Activated naive CD4-positive, alpha-beta T cell treated with anti-CD3 and anti-CD28 coated beads, Interleukin-2, amount 10 ng/mL, durations not matched to agents 7 days and 5 days (primary cell): ENCODE results near the gene UMOD.
"Not testable (repeated sequence)": the region's sequence is repeated elsewhere in the genome, so short reads cannot be mapped to it uniquely, and the experiment has no call there.

Source experiments
- CTCF ChIA-PET: fragments of 350-600 bp; sonication (Branson Sonifier 250); formaldehyde crosslinking; loops from one replicate; lab custom pipeline; 2021; ENCODE audit warnings: antibody characterized with exemption; lab: Charles Lee
- DNase-seq: peaks from one replicate; pipeline ENCODE4 v3.0.0-alpha.2; 2020
- H3K27ac Mint-ChIP-seq: one replicate; pipeline ENCODE4 v1.8.0; 2021; ENCODE audit warnings: mild to moderate bottlenecking, moderate library complexity, mixed read lengths
- H3K27me3 Mint-ChIP-seq: one replicate; pipeline ENCODE4 v1.8.0; 2021; ENCODE audit warnings: mild to moderate bottlenecking, mixed read lengths
- H3K36me3 Mint-ChIP-seq: one replicate; pipeline ENCODE4 v1.8.0; 2021; ENCODE audit warnings: mixed read lengths
- H3K4me1 Mint-ChIP-seq: one replicate; pipeline ENCODE4 v1.8.0; 2021; ENCODE audit warnings: mixed read lengths
- H3K4me3 Mint-ChIP-seq: one replicate; pipeline ENCODE4 v1.8.0; 2021; ENCODE audit warnings: mild to moderate bottlenecking, moderate library complexity, mixed read lengths
- H3K9me3 Mint-ChIP-seq: one replicate; pipeline ENCODE4 v1.8.0; 2021; ENCODE audit warnings: mixed read lengths

Gene UMOD

DNA sequence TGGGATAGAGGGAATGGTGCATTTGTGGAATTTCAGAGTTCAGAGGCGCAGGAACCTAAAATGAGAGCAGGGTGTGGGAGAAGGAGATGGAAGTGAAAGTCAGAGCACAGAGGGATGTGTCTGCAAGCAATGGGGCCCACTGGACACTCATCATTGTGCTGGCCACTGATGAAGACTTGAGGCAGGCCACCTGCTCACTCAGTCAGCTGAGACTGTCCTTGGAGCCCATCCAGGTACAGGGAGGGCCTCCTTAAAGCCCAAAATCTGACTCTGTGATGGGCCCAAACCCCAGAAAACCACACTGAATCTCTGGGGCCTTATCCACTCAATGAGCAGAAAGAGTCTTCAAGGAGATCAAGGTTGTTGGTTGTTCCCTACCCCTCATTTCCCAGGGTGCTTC, 30.8 kb downstream of the UMOD start:
- CTCF ChIA-PET, result no interaction called here
- no peaks in the 10 kb centered on the region for H3K36me3 Mint-ChIP-seq
- no peak overlapping the region for H3K4me3 Mint-ChIP-seq
- no peaks in the 10 kb centered on the region for H3K27me3 Mint-ChIP-seq
- no peaks in the 10 kb centered on the region for H3K4me1 Mint-ChIP-seq
- no peaks in the 10 kb centered on the region for H3K9me3 Mint-ChIP-seq
- H3K27ac Mint-ChIP-seq, result no peak overlapping the region
- DNase-seq, result no peak

DNA sequence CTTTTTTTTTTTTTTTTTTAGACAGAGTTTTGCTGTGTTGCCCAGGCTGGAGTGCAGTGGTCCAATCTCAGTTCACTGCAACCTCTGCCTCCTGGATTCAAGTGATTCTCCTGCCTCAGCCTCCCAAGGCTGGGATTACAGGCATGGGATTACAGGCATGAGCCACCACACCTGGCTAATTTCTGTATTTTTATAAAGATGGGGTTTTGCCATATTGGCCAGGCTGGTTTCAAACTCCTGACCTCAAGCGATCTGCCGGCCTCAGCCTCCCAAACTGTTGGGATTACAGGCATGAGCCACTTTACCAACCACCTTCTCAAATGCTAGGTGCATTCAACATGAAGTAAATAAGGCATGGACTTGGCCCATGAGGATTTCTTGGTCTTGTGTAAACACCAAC, 31.5 kb downstream of the UMOD start:
- H3K27me3 Mint-ChIP-seq, H3K27ac Mint-ChIP-seq, H3K4me1 Mint-ChIP-seq, H3K36me3 Mint-ChIP-seq, DNase-seq, H3K4me3 Mint-ChIP-seq, CTCF ChIA-PET, H3K9me3 Mint-ChIP-seq: not testable (repeated sequence)

DNA sequence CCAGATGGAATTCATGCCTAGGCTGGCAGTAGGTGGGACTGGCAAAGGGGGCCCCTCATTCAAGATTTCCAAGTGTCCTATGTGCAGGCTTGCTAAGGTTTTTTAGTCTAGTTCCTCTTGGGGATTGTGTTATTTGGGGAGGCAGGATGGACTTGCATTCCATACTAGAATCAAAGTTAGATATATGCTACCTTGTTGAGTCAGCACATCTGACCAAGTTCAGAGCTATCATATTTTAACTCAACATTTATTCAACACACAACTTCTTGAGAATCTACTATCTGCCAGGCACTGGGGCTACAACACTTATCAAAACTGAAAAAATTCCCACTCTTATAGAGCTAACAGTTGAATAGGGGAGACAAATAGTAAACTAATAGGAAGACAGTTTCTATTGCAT, 31.9 kb downstream of the UMOD start:
- Mint-ChIP-seq H3K4me3 (no peak overlapping the region), H3K27me3 (no peaks in the 10 kb centered on the region), H3K4me1 (no peaks in the 10 kb centered on the region), H3K27ac (no peak overlapping the region), H3K36me3 (no peaks in the 10 kb centered on the region), H3K9me3 (no peaks in the 10 kb centered on the region)
- CTCF ChIA-PET, result no interaction called here
- DNase-seq, result no peak

DNA sequence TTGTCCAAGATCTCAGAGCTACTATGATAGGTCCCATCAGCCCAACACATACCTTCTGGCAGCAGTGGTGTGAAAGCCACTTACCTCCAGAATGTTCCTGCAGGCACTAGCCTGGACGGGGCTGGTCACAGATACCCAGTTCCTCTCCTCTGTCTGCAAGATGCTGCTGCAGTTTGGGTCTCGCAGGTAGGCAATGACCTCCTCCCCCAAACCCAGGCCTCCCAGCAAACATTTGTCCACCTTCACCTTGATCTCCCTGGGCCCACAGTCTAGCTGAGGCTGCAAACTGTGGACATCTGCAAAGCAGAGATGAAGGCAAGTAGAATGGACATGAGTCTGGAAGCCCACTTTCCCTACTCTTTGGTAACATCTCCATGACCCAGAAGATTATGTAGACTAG, 32.3 kb downstream of the UMOD start:
- H3K36me3 Mint-ChIP-seq, result no peaks in the 10 kb centered on the region
- no peak overlapping the region for H3K4me3 Mint-ChIP-seq
- H3K4me1 Mint-ChIP-seq, result no peaks in the 10 kb centered on the region
- H3K27me3 Mint-ChIP-seq, result no peaks in the 10 kb centered on the region
- CTCF ChIA-PET, result interaction anchor here (0.8 kb wide), 1 partner anchor 64 kb away, joined by 3 read pairs; no protein-coding TSS in a partner anchor
- H3K27ac Mint-ChIP-seq, result no peak overlapping the region
- DNase-seq, result no peak
- H3K9me3 Mint-ChIP-seq, result no peaks in the 10 kb centered on the region

DNA sequence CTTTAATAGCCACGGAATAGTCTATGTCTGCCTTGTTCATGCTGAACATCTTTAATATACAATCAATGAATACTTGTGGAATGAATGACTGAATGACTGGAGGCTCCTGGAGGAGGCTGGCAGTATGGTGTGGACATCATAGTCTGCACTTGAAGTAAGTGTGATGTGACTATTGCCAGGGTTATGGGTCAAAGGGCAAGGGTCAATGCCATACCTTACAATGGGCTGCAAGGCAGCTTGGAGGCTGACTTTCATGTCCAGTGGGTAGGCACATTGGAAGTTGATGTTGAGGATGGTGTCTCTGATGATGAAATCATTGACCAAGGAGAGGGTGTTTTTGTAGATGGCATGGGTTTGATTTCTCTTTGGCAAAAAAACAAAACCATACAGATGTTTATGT, 33.1 kb downstream of the UMOD start:
- H3K27ac Mint-ChIP-seq, result no peak overlapping the region
- H3K9me3 Mint-ChIP-seq, result no peaks in the 10 kb centered on the region
- CTCF ChIA-PET, result interaction anchor here (0.8 to 1.4 kb wide), 2 partner anchors 18 to 65 kb away, joined by 3 read pairs; no protein-coding TSS in a partner anchor
- no peaks in the 10 kb centered on the region for H3K4me1 Mint-ChIP-seq
- H3K36me3 Mint-ChIP-seq, result no peaks in the 10 kb centered on the region
- H3K27me3 Mint-ChIP-seq, result no peaks in the 10 kb centered on the region
- no peak overlapping the region for H3K4me3 Mint-ChIP-seq
- DNase-seq, result no peak

DNA sequence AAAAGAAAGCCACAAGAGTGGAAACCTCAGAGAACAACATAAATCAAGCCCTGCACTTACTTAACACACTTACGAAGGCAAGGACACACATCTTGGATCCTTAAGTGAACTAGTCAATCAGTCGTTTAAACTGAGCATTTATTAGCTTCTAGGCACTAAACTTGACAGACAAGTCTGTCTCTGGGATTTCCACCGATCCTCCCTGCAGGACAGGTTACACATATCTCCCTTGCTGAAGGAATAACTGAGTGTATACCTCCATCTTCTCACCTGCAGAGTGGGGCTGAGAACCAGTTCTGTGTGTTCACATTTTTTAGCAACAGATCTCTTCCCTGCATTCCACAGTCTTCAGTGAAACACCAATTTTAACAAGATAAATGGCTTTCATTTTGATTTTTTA, 34.1 kb downstream of the UMOD start:
- Mint-ChIP-seq H3K4me1 (no peaks in the 10 kb centered on the region), H3K36me3 (no peaks in the 10 kb centered on the region), H3K27me3 (no peaks in the 10 kb centered on the region), H3K27ac (no peak overlapping the region), H3K4me3 (no peak overlapping the region), H3K9me3 (no peaks in the 10 kb centered on the region)
- DNase-seq, result no peak
- CTCF ChIA-PET, result interaction anchor here (1.4 kb wide), 1 partner anchor 17 kb away, joined by 3 read pairs; no protein-coding TSS in a partner anchor

DNA sequence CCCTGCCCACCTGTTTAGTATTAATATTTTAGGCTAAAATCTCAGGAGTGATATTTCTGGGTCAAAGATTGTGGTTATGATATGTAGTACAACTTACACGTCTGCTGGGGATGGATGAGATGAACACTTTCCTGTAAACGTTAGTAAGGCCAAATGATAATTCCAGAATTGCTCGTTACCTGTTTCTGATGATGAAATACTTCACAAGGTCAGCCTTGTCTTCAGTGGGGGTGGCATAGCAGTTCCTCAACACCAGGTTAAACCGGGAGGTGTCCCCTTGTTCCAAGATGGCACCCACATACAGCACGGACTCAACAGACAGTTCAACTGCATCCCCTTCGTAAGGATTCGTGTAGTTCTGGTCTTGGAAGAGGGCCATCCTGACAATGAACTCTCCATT, 34.5 kb downstream of the UMOD start:
- DNase-seq, result no peak
- H3K27me3 Mint-ChIP-seq, result no peaks in the 10 kb centered on the region
- H3K27ac Mint-ChIP-seq, result no peak overlapping the region
- H3K9me3 Mint-ChIP-seq, result no peaks in the 10 kb centered on the region
- H3K4me3 Mint-ChIP-seq, result no peak overlapping the region
- CTCF ChIA-PET, result no interaction called here
- H3K4me1 Mint-ChIP-seq, result no peaks in the 10 kb centered on the region
- no peaks in the 10 kb centered on the region for H3K36me3 Mint-ChIP-seq

DNA sequence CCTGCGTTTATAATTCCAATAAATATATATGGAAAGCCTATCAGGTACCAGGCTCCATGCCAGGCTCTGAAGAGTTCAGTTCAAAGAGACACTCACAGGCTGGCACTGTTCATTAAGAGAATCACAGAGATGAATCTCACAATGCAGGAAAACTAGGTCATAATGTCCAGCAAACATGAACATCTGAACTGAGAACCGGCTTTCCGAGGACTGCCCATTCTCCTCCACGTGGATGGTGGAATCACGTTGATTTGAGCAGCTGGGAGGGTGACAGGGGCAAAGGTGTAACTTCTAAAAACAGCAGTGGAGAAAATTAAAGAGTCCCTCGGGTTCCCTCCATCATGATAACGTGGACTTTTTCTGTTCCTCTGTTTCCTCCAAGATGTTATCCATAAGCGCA, 35.4 kb downstream of the UMOD start:
- no peak overlapping the region for H3K4me3 Mint-ChIP-seq
- no peaks in the 10 kb centered on the region for H3K27me3 Mint-ChIP-seq
- CTCF ChIA-PET, result no interaction called here
- no peak for DNase-seq
- H3K4me1 Mint-ChIP-seq, result no peaks in the 10 kb centered on the region
- no peaks in the 10 kb centered on the region for H3K9me3 Mint-ChIP-seq
- no peaks in the 10 kb centered on the region for H3K36me3 Mint-ChIP-seq
- H3K27ac Mint-ChIP-seq, result no peak overlapping the region

DNA sequence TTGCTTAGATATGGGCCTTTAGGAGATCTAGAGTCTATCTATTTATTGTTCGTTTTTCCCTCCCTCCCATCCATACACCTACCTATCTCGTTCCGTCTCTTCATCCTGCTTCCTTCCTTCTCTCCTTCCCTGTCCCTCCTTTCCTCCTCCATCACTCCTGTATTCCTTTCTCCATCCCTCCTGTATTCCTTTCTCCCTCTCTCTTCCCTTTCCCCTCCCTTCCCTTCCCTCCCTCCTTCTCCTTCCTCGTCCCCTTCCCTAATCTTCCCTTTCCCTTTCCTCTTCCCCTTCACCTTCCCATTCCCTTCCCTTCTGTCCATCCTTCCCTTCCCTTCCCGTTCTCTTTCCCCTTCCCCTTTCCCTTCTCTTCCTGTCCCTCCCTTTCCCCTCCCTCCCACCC, 35.8 kb downstream of the UMOD start:
- no peak overlapping the region for H3K27ac Mint-ChIP-seq
- no peak overlapping the region for H3K4me3 Mint-ChIP-seq
- no peaks in the 10 kb centered on the region for H3K36me3 Mint-ChIP-seq
- DNase-seq, result no peak
- H3K27me3 Mint-ChIP-seq, result no peaks in the 10 kb centered on the region
- H3K4me1 Mint-ChIP-seq, result no peaks in the 10 kb centered on the region
- H3K9me3 Mint-ChIP-seq, result no peaks in the 10 kb centered on the region
- CTCF ChIA-PET, result no interaction called here

DNA sequence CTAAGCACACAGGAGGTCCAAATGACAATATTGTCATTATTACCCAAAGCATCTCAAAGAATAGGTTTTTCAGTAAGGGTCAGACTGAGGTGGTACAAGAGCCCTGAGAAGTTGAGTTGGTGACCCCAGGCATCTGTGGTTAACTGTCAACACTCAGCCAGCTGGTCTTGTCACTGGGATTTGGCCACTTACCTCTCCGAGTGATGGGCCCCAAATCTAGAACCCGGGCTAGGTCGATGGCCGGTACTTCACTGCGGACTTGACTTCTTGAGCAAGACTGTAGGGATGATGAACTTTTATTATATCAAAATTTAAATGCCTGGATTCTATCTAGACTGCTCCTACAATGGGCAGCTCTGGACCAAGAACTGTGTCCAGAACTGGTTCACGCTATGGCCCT, 36.8 kb downstream of the UMOD start:
- H3K4me3 Mint-ChIP-seq, result no peak overlapping the region

DNA sequence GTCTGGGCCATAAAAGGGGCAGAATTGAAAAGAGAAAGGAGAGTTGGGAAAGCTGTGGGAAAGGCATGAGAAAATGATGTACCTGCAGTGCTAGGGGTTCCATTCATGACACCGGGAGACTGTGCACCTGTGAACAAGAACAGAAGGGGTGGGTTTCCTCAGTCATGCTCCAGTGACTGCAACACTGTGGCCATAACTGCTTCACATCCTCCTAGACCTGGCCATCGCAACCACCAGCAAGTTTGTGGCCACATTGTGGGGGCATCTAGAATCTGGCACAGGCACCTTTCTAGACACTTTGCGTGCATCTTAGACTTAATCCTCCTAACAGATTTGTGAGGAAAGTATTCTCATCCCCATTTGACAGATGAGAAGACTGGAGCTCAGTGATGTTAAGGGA, 37.9 kb downstream of the UMOD start:
- no peaks in the 10 kb centered on the region for H3K36me3 Mint-ChIP-seq
- H3K4me3 Mint-ChIP-seq, result no peak overlapping the region
- H3K27me3 Mint-ChIP-seq, result no peaks in the 10 kb centered on the region
- no peaks in the 10 kb centered on the region for H3K4me1 Mint-ChIP-seq
- CTCF ChIA-PET, result interaction anchor here (0.6 kb wide), 1 partner anchor 14 kb away, joined by 4 read pairs; no protein-coding TSS in a partner anchor
- no peak for DNase-seq
- no peaks in the 10 kb centered on the region for H3K9me3 Mint-ChIP-seq
- peak overlapping the region; percentile 3 for H3K27ac Mint-ChIP-seq

More for the DNA sequence above, 36.8 kb downstream of the UMOD start:
- no peaks in the 10 kb centered on the region for H3K9me3 Mint-ChIP-seq
- no peak overlapping the region for H3K27ac Mint-ChIP-seq
- no peaks in the 10 kb centered on the region for H3K27me3 Mint-ChIP-seq
- CTCF ChIA-PET, result no interaction called here
- H3K36me3 Mint-ChIP-seq, result no peaks in the 10 kb centered on the region
- no peaks in the 10 kb centered on the region for H3K4me1 Mint-ChIP-seq
- no peak for DNase-seq

DNA sequence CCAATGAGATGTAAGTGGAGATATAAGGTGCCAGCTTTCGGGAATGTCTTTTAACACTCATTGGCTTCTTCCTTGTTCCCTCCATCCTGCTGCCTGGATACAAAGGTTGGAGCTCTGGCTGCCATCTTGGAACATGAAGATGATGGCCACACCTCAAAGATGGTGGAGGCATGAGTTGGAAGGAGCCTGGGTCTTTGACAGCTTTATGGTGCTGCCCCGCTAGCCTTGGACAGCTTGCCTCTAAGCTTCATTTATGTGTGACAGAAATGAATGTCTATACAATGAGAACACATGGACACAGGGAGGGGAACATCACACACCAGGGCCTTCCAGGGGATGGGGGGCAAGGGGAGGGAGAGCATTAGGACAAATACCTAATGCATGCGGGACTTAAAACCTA, 38.8 kb downstream of the UMOD start:
- no peaks in the 10 kb centered on the region for H3K4me1 Mint-ChIP-seq
- H3K36me3 Mint-ChIP-seq, result no peaks in the 10 kb centered on the region
- no peak overlapping the region for H3K4me3 Mint-ChIP-seq
- CTCF ChIA-PET, result no interaction called here
- H3K27me3 Mint-ChIP-seq, result no peaks in the 10 kb centered on the region
- H3K27ac Mint-ChIP-seq, result no peak overlapping the region
- no peak for DNase-seq
- no peaks in the 10 kb centered on the region for H3K9me3 Mint-ChIP-seq

DNA sequence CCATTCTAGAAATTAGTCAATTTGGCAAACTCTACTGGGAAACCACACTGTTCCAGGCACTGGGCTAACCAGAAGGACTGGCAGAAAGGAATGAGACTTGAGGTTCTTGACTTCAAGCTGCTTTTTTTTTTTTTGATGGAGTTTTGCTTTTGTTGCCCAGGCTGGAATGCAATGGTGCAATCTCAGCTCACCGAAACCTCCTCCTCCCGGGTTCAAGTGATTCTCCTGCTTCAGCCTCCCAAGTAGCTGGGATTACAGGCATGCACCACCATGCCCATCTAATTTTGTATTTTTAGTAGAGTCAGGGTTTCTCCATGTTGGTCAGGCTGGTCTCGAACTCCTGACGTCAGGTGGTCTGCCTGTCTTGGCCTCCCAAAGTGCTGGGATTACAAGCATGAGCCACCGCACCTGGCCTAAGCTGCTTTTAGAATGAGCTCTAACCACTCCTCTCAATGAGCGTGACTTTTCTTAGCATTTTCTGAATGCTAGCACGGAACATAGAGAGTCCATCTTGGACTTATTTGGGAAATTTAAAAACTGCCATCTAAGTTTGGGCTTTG, 39.9 kb downstream of the UMOD start:
- DNase-seq, H3K4me1 Mint-ChIP-seq, CTCF ChIA-PET, H3K36me3 Mint-ChIP-seq, H3K27me3 Mint-ChIP-seq, H3K4me3 Mint-ChIP-seq, H3K9me3 Mint-ChIP-seq, H3K27ac Mint-ChIP-seq: not testable (repeated sequence)

DNA sequence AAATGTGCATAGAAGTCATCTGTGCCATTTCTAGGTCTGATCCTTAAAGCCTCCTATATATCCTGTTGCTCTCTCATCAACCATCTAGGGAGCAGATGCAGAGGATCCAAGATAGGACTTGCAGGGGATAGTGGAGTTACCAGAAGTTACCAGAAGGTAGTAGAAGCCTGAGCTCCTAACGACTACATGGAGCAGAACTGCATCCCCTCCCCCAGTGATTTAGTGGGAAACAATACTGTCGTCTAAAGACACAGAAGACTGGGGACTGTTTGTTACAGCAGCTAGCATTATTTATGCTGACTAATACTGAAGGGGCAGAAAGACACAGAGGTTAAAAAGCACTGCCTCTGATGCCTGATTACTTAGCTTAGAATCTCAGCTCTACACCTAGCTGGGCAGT, 41.0 kb downstream of the UMOD start:
- H3K27ac Mint-ChIP-seq, result no peak overlapping the region
- H3K4me1 Mint-ChIP-seq, result no peaks in the 10 kb centered on the region
- H3K4me3 Mint-ChIP-seq, result no peak overlapping the region
- no peak for DNase-seq
- CTCF ChIA-PET, result no interaction called here
- H3K9me3 Mint-ChIP-seq, result no peaks in the 10 kb centered on the region
- no peaks in the 10 kb centered on the region for H3K27me3 Mint-ChIP-seq
- H3K36me3 Mint-ChIP-seq, result no peaks in the 10 kb centered on the region

DNA sequence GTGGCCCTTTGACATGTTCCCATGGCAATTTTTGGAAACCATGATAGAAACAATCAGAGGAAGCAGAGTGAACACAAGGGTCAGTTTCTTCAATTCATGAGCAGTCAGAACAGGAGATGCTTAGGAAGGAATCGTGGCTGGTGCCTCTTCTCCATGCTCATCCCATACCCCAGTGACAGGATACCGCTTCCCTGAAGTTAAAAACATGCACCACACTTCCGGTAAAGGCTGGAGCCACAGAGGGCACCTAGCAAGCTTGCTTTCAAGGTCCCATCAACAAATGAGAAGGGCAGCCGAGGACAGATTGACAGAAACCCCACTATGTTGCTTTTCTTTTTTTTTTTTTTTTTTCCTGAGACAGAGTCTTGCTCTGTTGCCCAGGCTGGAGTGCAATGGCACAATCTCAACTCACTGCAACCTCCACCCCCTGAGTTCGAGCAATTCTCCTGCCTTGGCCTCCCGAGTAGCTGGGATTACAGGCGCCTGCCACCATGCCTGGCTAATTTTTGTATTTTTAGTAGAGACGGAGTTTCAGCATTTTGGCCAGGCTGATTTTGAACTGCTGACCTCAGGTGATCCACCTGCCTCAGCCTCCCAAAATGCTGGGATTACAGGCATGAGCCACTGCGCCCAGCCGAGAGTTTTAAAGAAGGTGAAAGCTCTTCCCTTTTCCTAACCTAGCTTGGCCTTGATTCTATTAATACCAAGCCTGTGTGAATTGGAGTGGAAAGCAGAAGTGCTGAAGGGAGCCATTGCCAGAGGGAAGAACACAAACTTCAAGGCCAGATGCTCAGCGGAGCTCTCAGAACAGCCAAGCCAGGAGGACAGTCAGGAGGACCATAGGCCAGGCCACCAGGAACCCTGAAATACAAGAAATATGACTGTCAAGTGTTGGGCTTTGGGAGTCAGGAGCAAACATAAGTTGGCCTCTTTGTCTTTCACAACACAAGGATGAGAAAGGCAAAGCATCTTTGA, 41.8 kb downstream of the UMOD start:
- no peaks in the 10 kb centered on the region for H3K4me1 Mint-ChIP-seq
- CTCF ChIA-PET, result no interaction called here
- H3K27ac Mint-ChIP-seq, result no peak overlapping the region
- DNase-seq, result no peak
- no peaks in the 10 kb centered on the region for H3K9me3 Mint-ChIP-seq
- no peak overlapping the region for H3K4me3 Mint-ChIP-seq
- H3K36me3 Mint-ChIP-seq, result no peaks in the 10 kb centered on the region
- no peaks in the 10 kb centered on the region for H3K27me3 Mint-ChIP-seq
